Measurements from ENCODE around the gene SERPINA1. TPM values are rescaled to one million over a fixed set of nuclear protein-coding genes. Genes with fewer than 3 reads are reported as not detected.

The SERPINA1 gene
- total and polyA plus RNA-seq, 2 donors (not counting 1 experiment from before 2014, with no cell fraction given) = 0.69 to 6.8 TPM

DNA sequence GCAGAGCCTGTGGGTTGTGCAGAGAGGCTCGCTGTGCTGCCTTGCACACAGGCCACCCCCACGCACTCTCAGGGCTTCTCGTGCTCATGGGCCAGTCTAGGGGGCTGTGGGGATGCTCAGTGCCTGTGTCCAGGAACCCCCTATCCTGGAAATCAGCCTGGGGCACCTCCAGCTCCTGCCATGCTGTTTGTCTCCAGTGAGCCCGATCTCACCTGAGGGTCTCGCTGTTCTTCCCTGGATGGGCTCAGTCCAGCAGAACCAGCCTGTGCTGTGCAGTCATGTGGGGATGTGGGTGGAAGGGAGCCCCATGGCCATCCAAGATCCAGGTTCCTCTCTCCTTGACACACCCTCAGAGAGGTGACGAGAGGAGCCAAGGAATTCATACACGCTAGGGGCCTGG, 26.7 kb downstream of the SERPINA1 start:
- H3K4me3 Mint-ChIP-seq = no peak overlapping the region
- intact Hi-C loops (cut with micrococcal nuclease) = no loop called here
- H3K4me1 Mint-ChIP-seq = no peaks in the 10 kb centered on the region
- no peak overlapping the region for H2AFZ ChIP-seq (ENCODE audit: insufficient read depth, low read depth, low read length, poor library complexity, severe bottlenecking)
- ChIA-PET CTCF (no interaction called here), POLR2A (no interaction called here)
- no peaks in the 10 kb centered on the region for H3K79me2 ChIP-seq (ENCODE audit: control insufficient read depth, insufficient read depth, low read length)
- peaks cover 0 to 3% (median 0%) of the 10 kb centered on the region in 3 donors for H3K9me3 ChIP-seq (ENCODE audit: control extremely low read depth in 1 of 3, control insufficient read depth in 2 of 3, insufficient read depth in 1 of 3, low read length in 2 of 3)
- ATAC-seq (ENCODE audit: low read depth) = no peak
- H3K9ac ChIP-seq (ENCODE audit: low read length) = no peak overlapping the region
- no peak overlapping the region for H3K27ac Mint-ChIP-seq
- H3K4me3 ChIP-seq (ENCODE audit: control extremely low read depth in 1 of 5, extremely low read depth in 1 of 5, insufficient read depth in 1 of 5, low read depth in 2 of 5, low read length in 4 of 5) = no peak overlapping the region
- 79% methylated on average over 2 of the region's 7 CpGs for WGBS (ENCODE audit: insufficient coverage)
- no peak overlapping the region for H3K4me2 ChIP-seq (replicated peaks; ENCODE audit: low read depth, low read length, poor library complexity, severe bottlenecking)
- TF ChIP-seq, protein P1, sequence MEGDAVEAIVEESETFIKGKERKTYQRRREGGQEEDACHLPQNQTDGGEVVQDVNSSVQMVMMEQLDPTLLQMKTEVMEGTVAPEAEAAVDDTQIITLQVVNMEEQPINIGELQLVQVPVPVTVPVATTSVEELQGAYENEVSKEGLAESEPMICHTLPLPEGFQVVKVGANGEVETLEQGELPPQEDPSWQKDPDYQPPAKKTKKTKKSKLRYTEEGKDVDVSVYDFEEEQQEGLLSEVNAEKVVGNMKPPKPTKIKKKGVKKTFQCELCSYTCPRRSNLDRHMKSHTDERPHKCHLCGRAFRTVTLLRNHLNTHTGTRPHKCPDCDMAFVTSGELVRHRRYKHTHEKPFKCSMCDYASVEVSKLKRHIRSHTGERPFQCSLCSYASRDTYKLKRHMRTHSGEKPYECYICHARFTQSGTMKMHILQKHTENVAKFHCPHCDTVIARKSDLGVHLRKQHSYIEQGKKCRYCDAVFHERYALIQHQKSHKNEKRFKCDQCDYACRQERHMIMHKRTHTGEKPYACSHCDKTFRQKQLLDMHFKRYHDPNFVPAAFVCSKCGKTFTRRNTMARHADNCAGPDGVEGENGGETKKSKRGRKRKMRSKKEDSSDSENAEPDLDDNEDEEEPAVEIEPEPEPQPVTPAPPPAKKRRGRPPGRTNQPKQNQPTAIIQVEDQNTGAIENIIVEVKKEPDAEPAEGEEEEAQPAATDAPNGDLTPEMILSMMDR (IDR thresholded peaks at IDR 0.05) = no peak
- H3K9me3 Mint-ChIP-seq (ENCODE audit: insufficient read depth) = peaks cover under 1% of the 10 kb centered on the region
- no peaks in the 10 kb centered on the region for H3K4me1 ChIP-seq (ENCODE audit: control insufficient read depth in 2 of 2, insufficient read depth in 2 of 2, low read length in 2 of 2)
- H3K27me3 Mint-ChIP-seq = peaks cover 6% of the 10 kb centered on the region
- H3K36me3 ChIP-seq (replicated peaks in 1 of 2; ENCODE audit: control extremely low read depth in 1 of 2, control insufficient read depth in 1 of 2, extremely low read depth in 1 of 2, insufficient read depth in 2 of 2, low read length in 1 of 2) = no peaks in the 10 kb centered on the region
- no peaks in the 10 kb centered on the region for H4K20me1 ChIP-seq (ENCODE audit: control insufficient read depth, insufficient read depth, low read length, poor library complexity, severe bottlenecking)
- no peak for DNase-seq
- no peaks in the 10 kb centered on the region for H3K27me3 ChIP-seq (replicated peaks in 1 of 4; ENCODE audit: control extremely low read depth in 1 of 4, control insufficient read depth in 3 of 4, insufficient read depth in 4 of 4, low read length in 3 of 4)
- H3K27ac ChIP-seq (ENCODE audit: low read length in 2 of 2) = no peak overlapping the region

DNA sequence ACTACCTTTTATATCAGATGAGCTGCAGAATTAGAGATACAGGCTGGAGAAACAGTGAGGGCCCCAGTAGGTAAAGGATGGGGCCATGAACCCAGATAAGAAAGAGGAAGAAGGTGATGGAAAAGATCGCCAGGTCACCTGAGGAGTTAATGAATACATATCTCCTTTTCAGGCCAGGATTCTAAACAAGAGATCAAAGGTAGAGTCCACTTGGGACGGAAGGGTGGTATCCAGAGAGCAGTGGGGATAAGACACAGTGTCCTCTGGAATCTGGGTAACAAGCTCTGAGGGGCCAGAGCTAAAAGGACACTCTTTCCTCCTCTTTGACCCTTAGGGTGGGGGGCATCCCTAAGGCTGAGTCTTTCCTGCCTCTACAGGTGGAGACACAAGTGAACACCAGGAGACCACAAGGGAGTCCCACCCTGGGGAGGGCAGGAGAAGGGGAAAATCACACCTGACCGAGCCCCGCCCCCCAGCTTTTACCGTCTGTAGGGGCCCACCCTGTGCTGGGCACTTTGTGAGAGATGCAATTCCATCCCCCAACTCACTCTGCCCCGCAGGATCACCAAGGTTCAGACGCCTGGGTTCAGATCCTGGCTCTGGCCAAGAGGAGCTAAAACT, 27.3 kb downstream of the SERPINA1 start:
- Mint-ChIP-seq H3K4me1 (peaks cover 3% of the 10 kb centered on the region), H3K27me3 (peaks cover 11% of the 10 kb centered on the region), H3K9me3 (ENCODE audit: insufficient read depth) (peaks cover 4% of the 10 kb centered on the region), H3K4me3 (no peak overlapping the region), H3K27ac (no peak overlapping the region)
- H3K4me2 ChIP-seq (replicated peaks; ENCODE audit: low read depth, low read length, poor library complexity, severe bottlenecking) = no peak overlapping the region
- H3K27ac ChIP-seq (ENCODE audit: low read length in 2 of 2) = no peak overlapping the region
- ChIA-PET POLR2A (no interaction called here), CTCF (no interaction called here)
- no peaks in the 10 kb centered on the region for H3K4me1 ChIP-seq (ENCODE audit: control insufficient read depth in 2 of 2, insufficient read depth in 2 of 2, low read length in 2 of 2)
- H4K20me1 ChIP-seq (ENCODE audit: control insufficient read depth, insufficient read depth, low read length, poor library complexity, severe bottlenecking) = no peaks in the 10 kb centered on the region
- intact Hi-C loops (cut with micrococcal nuclease) = no loop called here
- TF ChIP-seq, protein P1 (IDR thresholded peaks at IDR 0.05) = no peak
- TF ChIP-seq EZH2 (IDR thresholded peaks at IDR 0.05; ENCODE audit: borderline replicate concordance, insufficient read depth, low read depth, low read length, poor library complexity, severe bottlenecking) = no peak
- no peaks in the 10 kb centered on the region for H3K36me3 ChIP-seq (replicated peaks in 1 of 2; ENCODE audit: control extremely low read depth in 1 of 2, control insufficient read depth in 1 of 2, extremely low read depth in 1 of 2, insufficient read depth in 2 of 2, low read length in 1 of 2)
- no peaks in the 10 kb centered on the region for H3K79me2 ChIP-seq (ENCODE audit: control insufficient read depth, insufficient read depth, low read length)
- no peaks in the 10 kb centered on the region for H3K27me3 ChIP-seq (replicated peaks in 1 of 4; ENCODE audit: control extremely low read depth in 1 of 4, control insufficient read depth in 3 of 4, insufficient read depth in 4 of 4, low read length in 3 of 4)
- no peak overlapping the region for H3K4me3 ChIP-seq (ENCODE audit: control extremely low read depth in 1 of 5, extremely low read depth in 1 of 5, insufficient read depth in 1 of 5, low read depth in 2 of 5, low read length in 4 of 5)
- no peak for ATAC-seq (ENCODE audit: low read depth)
- DNase-seq = no peak
- 83% methylated on average over 4 of the region's 7 CpGs for WGBS (ENCODE audit: insufficient coverage)
- H2AFZ ChIP-seq (ENCODE audit: insufficient read depth, low read depth, low read length, poor library complexity, severe bottlenecking) = no peak overlapping the region
- no peak overlapping the region for H3K9ac ChIP-seq (ENCODE audit: low read length)
- peaks cover 0 to 3% (median 0%) of the 10 kb centered on the region in 3 donors for H3K9me3 ChIP-seq (ENCODE audit: control extremely low read depth in 1 of 3, control insufficient read depth in 2 of 3, insufficient read depth in 1 of 3, low read length in 2 of 3)

All from B cell (primary cell).